Activated T-cell treated with anti-CD3 and anti-CD28 coated beads, Interleukin-2, amount 50 U/mL, for 24 hours (primary cell): Measurements from ENCODE around the gene EIPR1.

Experiments used
- DNase-seq: peaks from one replicate; pipeline ENCODE4 v3.0.0-alpha.2; 2020
- H3K27ac Mint-ChIP-seq: 2 replicates; pipeline ENCODE4 v1.8.0; 2020; ENCODE audit warnings: mild to moderate bottlenecking, mixed read lengths
- H3K27me3 Mint-ChIP-seq: 2 replicates; pipeline ENCODE4 v1.8.0; 2020; ENCODE audit warnings: mixed read lengths
- H3K36me3 Mint-ChIP-seq: 2 replicates; pipeline ENCODE4 v1.8.0; 2020; ENCODE audit warnings: low read depth, mixed read lengths
- H3K4me1 Mint-ChIP-seq: 2 replicates; pipeline ENCODE4 v1.8.0; 2020; ENCODE audit warnings: low read depth, mixed read lengths
- H3K4me3 Mint-ChIP-seq: 2 replicates; pipeline ENCODE4 v1.8.0; 2020; ENCODE audit warnings: mild to moderate bottlenecking, moderate library complexity, mixed read lengths
- H3K9me3 Mint-ChIP-seq: 2 replicates; pipeline ENCODE4 v1.8.0; 2020; ENCODE audit warnings: mixed read lengths

Gene EIPR1

DNA sequence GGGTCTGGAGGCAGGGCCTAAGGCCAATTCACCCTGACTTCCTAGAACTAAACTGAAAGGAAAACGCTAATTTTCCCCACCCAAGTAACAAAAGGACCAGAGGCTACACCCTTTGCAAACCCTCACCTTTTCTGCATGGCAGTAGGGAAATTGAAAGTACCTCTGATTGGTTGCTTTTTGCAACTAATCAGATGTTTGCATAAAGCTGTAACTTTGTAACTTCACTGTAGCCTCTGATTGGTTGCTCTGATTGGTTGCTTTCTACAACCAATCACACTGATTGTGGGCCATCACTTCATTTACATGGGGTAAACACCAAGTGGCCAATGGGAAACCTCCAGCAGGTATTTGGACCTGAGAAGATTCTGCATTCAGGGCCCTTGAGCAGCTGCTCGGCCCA lies 20.8 kb downstream of the EIPR1 start:
- H3K27ac Mint-ChIP-seq, result peak overlapping the region; percentile 71
- DNase-seq, result no peak
- H3K4me1 Mint-ChIP-seq, result peaks cover 17% of the 10 kb centered on the region
- H3K4me3 Mint-ChIP-seq, result no peak overlapping the region
- no peaks in the 10 kb centered on the region for H3K27me3 Mint-ChIP-seq
- peaks cover 4% of the 10 kb centered on the region for H3K9me3 Mint-ChIP-seq
- H3K36me3 Mint-ChIP-seq, result peaks cover 53% of the 10 kb centered on the region

DNA sequence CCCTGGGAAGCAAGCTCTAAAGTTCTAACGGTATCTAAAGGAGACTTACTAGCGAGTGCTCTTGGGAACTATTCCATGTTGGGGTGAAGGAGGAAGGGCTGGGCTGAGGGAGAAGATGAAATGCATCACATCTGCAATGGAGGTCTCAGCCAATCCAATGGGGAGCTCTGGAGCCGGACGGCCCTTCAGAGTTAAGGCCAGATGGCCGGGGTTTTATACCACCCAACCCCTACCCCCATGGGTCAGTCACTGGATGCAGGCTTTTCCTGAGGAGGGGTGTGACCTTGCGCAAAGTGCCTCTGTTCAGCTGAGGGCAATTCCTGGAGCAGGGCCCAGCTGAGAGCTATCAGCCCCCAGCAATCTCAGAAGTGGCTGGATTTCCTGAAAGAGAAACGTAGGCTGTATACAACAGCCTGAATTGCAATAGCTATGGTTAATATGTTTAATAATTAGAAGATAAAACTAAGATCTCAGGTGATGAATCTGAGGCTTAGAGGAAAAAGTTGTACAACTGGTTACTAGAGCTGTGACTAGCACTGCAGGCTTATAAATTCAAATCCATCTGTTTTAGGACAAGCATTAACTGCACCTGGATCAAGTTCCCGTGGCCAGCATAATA lies 21.6 kb downstream of the EIPR1 start:
- Mint-ChIP-seq H3K27ac (no peak overlapping the region), H3K4me3 (no peak overlapping the region)

GRCh38 chr2:3354986-3355385 lies 22.6 kb downstream of the EIPR1 start:
- Mint-ChIP-seq H3K9me3 (peaks cover 11% of the 10 kb centered on the region), H3K27ac (no peak overlapping the region), H3K4me1 (peaks cover 14% of the 10 kb centered on the region), H3K27me3 (no peaks in the 10 kb centered on the region), H3K4me3 (no peak overlapping the region), H3K36me3 (peaks cover 71% of the 10 kb centered on the region)
- DNase-seq, result no peak

More for the DNA sequence above, 21.6 kb downstream of the EIPR1 start:
- Mint-ChIP-seq H3K9me3 (peaks cover 4% of the 10 kb centered on the region), H3K27me3 (no peaks in the 10 kb centered on the region), H3K4me1 (peaks cover 16% of the 10 kb centered on the region), H3K36me3 (peaks cover 60% of the 10 kb centered on the region)
- no peak for DNase-seq

DNA sequence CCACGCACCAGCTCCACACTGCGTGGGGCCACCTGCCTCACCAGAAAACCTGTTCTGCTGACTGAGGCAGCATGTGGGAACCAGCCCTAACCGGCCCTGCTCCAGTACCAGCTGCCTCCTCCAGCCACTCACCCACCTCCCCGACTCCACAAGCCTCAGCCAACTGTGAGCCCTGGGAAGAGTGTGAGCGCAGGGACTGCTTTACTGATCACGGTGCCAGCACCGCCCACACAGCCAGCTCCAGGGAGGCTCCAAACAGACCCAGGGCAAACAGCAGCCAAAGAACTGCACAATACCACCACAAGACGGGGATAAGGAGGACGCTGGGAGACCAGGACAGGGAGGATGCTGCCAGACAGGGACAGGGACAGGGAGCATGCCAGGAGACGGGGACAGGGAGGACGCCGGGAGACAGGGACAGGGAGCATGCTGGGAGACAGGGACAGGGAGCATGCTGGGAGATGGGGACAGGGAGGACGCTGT lies 28.4 kb downstream of the EIPR1 start:
- Mint-ChIP-seq H3K4me1 (no peaks in the 10 kb centered on the region), H3K4me3 (no peak overlapping the region), H3K36me3 (peaks cover 75% of the 10 kb centered on the region), H3K27me3 (no peaks in the 10 kb centered on the region), H3K9me3 (peaks cover 11% of the 10 kb centered on the region), H3K27ac (no peak overlapping the region)
- no peak for DNase-seq

- no peak for DNase-seq
- Mint-ChIP-seq H3K4me3 (no peak overlapping the region), H3K4me1 (no peaks in the 10 kb centered on the region), H3K27me3 (no peaks in the 10 kb centered on the region), H3K36me3 (peaks cover 71% of the 10 kb centered on the region), H3K27ac (no peak overlapping the region), H3K9me3 (peaks cover 11% of the 10 kb centered on the region)
Observed at GRCh38 chr2:3348767-3349166, 28.9 kb downstream of the EIPR1 start.

DNA sequence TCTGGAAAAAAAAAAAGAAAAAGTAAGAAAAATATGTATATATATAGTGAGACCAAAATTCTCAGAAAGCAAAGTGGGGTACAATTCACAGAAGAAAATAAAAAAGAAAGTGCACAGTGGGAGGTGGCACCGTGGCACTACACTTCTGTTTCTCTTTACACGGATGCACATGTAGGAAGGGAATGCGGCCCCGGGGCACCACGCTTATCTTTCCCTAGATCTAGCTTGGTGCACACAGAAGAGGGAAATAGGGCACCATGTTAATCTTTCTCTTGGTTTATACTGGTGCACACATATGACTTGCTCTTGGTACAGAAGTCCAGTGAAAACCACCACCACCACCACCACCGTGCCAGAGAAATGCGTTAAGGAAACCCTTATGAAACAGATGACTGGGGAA lies 32.0 kb downstream of the EIPR1 start:
- Mint-ChIP-seq H3K36me3 (peaks cover 61% of the 10 kb centered on the region), H3K27me3 (no peaks in the 10 kb centered on the region), H3K27ac (no peak overlapping the region), H3K4me1 (peaks cover 1% of the 10 kb centered on the region), H3K9me3 (peaks cover 6% of the 10 kb centered on the region), H3K4me3 (no peak overlapping the region)
- no peak for DNase-seq

- no peak for DNase-seq
- H3K4me1 Mint-ChIP-seq, result peaks cover 1% of the 10 kb centered on the region
- H3K27me3 Mint-ChIP-seq, result no peaks in the 10 kb centered on the region
- no peak overlapping the region for H3K4me3 Mint-ChIP-seq
- H3K27ac Mint-ChIP-seq, result no peak overlapping the region
- peaks cover 59% of the 10 kb centered on the region for H3K36me3 Mint-ChIP-seq
- H3K9me3 Mint-ChIP-seq, result no peaks in the 10 kb centered on the region
Observed at GRCh38 chr2:3344897-3345296, 32.7 kb downstream of the EIPR1 start.

DNA sequence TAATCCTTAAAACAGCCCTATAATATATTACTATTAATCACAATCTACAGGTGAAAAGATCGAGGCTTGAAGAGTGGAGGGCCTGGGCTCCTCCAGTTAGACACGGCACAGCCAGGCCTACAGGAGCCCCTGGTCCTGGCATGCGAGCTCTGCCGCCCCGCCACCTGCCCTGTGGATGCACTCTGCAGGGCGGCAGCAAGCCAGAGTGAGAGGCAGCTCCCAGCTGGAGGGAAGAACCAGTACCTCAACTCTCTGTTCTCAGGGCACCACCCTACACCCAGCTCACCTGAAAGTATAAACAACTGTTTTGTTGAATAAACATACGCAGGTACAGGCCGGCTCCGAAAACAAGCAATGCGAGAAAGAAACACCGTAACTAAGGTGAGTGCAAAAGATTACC lies 34.6 kb downstream of the EIPR1 start:
- no peaks in the 10 kb centered on the region for H3K27me3 Mint-ChIP-seq
- H3K4me3 Mint-ChIP-seq, result no peak overlapping the region
- peaks cover 51% of the 10 kb centered on the region for H3K36me3 Mint-ChIP-seq
- peaks cover 1% of the 10 kb centered on the region for H3K4me1 Mint-ChIP-seq
- DNase-seq, result no peak
- H3K9me3 Mint-ChIP-seq, result no peaks in the 10 kb centered on the region
- H3K27ac Mint-ChIP-seq, result no peak overlapping the region

GRCh38 chr2:3342324-3342723 lies 35.3 kb downstream of the EIPR1 start:
- Mint-ChIP-seq H3K27ac (no peak overlapping the region), H3K4me1 (peaks cover 1% of the 10 kb centered on the region), H3K36me3 (peaks cover 50% of the 10 kb centered on the region), H3K9me3 (no peaks in the 10 kb centered on the region), H3K27me3 (no peaks in the 10 kb centered on the region), H3K4me3 (no peak overlapping the region)
- no peak for DNase-seq

DNA sequence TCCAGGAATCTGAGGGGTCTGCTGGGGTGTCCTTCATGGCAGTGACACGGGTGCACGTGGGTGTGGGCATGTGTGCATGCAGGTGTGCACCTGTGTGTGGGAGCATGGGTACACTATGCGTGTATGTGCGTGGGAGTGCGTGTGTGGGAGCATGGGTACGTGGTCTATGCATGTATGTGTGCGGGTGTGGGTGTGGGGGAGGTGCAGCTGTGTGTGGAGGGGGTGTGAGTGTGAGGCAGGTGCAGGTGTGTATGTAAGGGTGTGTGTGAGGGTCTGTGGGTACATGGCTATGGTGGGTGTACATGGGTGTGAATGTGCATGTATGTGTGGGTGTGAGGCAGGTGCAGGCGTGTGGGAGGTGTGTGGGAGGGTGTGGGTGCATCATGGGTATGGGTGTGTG lies 36.3 kb downstream of the EIPR1 start:
- Mint-ChIP-seq H3K27ac (no peak overlapping the region), H3K4me1 (peaks cover 1% of the 10 kb centered on the region), H3K36me3 (peaks cover 44% of the 10 kb centered on the region), H3K4me3 (no peak overlapping the region), H3K27me3 (no peaks in the 10 kb centered on the region), H3K9me3 (no peaks in the 10 kb centered on the region)
- no peak for DNase-seq

GRCh38 chr2:3340144-3340543 lies 37.5 kb downstream of the EIPR1 start:
- Mint-ChIP-seq H3K36me3 (peaks cover 52% of the 10 kb centered on the region), H3K4me3 (no peak overlapping the region), H3K9me3 (no peaks in the 10 kb centered on the region), H3K27me3 (no peaks in the 10 kb centered on the region), H3K4me1 (peaks cover 1% of the 10 kb centered on the region), H3K27ac (no peak overlapping the region)
- no peak for DNase-seq

- Mint-ChIP-seq H3K27me3 (no peaks in the 10 kb centered on the region), H3K4me1 (peaks cover 1% of the 10 kb centered on the region), H3K9me3 (no peaks in the 10 kb centered on the region), H3K36me3 (peaks cover 66% of the 10 kb centered on the region), H3K4me3 (no peak overlapping the region), H3K27ac (no peak overlapping the region)
- DNase-seq, result no peak
Observed at GRCh38 chr2:3338340-3338739, 39.3 kb downstream of the EIPR1 start.

- H3K9me3 Mint-ChIP-seq, result no peaks in the 10 kb centered on the region
- DNase-seq, result no peak
- no peak overlapping the region for H3K27ac Mint-ChIP-seq
- no peaks in the 10 kb centered on the region for H3K4me1 Mint-ChIP-seq
- H3K4me3 Mint-ChIP-seq, result no peak overlapping the region
- H3K27me3 Mint-ChIP-seq, result no peaks in the 10 kb centered on the region
- H3K36me3 Mint-ChIP-seq, result peaks cover 73% of the 10 kb centered on the region
Observed at GRCh38 chr2:3336844-3337243, 40.8 kb downstream of the EIPR1 start.

- no peaks in the 10 kb centered on the region for H3K9me3 Mint-ChIP-seq
- DNase-seq, result no peak
- H3K4me3 Mint-ChIP-seq, result no peak overlapping the region
- H3K4me1 Mint-ChIP-seq, result no peaks in the 10 kb centered on the region
- peaks cover 73% of the 10 kb centered on the region for H3K36me3 Mint-ChIP-seq
- H3K27me3 Mint-ChIP-seq, result no peaks in the 10 kb centered on the region
- H3K27ac Mint-ChIP-seq, result no peak overlapping the region
Observed at GRCh38 chr2:3334392-3335345, 42.9 kb downstream of the EIPR1 start.

- Mint-ChIP-seq H3K9me3 (no peaks in the 10 kb centered on the region), H3K36me3 (peaks cover 65% of the 10 kb centered on the region), H3K4me1 (peaks cover 2% of the 10 kb centered on the region), H3K27ac (no peak overlapping the region), H3K4me3 (no peak overlapping the region), H3K27me3 (no peaks in the 10 kb centered on the region)
- DNase-seq, result no peak
Observed at GRCh38 chr2:3332133-3332532, 45.5 kb downstream of the EIPR1 start.
